Activated CD8-positive, alpha-beta T cell treated with anti-CD3 and anti-CD28 coated beads for 36 hours (primary cell): ENCODE measurements around the gene LRIG1. TPM values are rescaled to one million over a fixed set of nuclear protein-coding genes. Genes with fewer than 3 reads are reported as not detected.

Experiments
- ATAC-seq: fragments of 200-7000 bp; cut with Tn5 transposase; one replicate; pipeline ENCODE4 v1.10.0; 2021; ENCODE audit warnings: mild to moderate bottlenecking, moderate library complexity
- CTCF ChIA-PET: fragments of 350-600 bp; sonication (Branson Sonifier 250); formaldehyde crosslinking; loops from one replicate; lab custom pipeline; 2021; ENCODE audit warnings: antibody characterized with exemption; lab: Charles Lee
- POLR2A ChIA-PET: fragments of 350-600 bp; sonication (Branson Sonifier 250); formaldehyde crosslinking; loops from one replicate; lab custom pipeline; 2021; ENCODE audit warnings: antibody characterized with exemption; lab: Charles Lee
- DNase-seq: peaks from one replicate; pipeline ENCODE4 v3.0.0-alpha.2; 2020
- H3K27ac Mint-ChIP-seq: one replicate; pipeline ENCODE4 v1.8.0; 2021; ENCODE audit warnings: mild to moderate bottlenecking, mixed read lengths
- H3K27me3 Mint-ChIP-seq: one replicate; pipeline ENCODE4 v1.8.0; 2021; ENCODE audit warnings: mixed read lengths
- H3K36me3 Mint-ChIP-seq: one replicate; pipeline ENCODE4 v1.8.0; 2021; ENCODE audit warnings: low read depth, mixed read lengths
- H3K4me1 Mint-ChIP-seq: one replicate; pipeline ENCODE4 v1.8.0; 2021; ENCODE audit warnings: low read depth, mixed read lengths
- H3K4me3 Mint-ChIP-seq: one replicate; pipeline ENCODE4 v1.8.0; 2021; ENCODE audit warnings: mild to moderate bottlenecking, moderate library complexity, mixed read lengths
- H3K9me3 Mint-ChIP-seq: one replicate; pipeline ENCODE4 v1.8.0; 2021; ENCODE audit warnings: mixed read lengths
- intact Hi-C: fragments of 100-400 bp; cut with micrococcal nuclease; formaldehyde crosslinking; loops from one replicate; pipeline ENCODE4 v1.10.0; 2022
- total RNA-seq, 2 experiments: library from RNA; stranded (reverse); gene quantifications; one replicate each; pipeline ENCODE4 v1.2.3, GENCODE V29; 2021
- TF ChIP-seq, protein P1 (sequence below): fragments of 200-600 bp; IDR thresholded peaks from one replicate; pipeline ENCODE4 v1.8.0; 2022; ENCODE audit warnings: antibody characterized with exemption, mild to moderate bottlenecking

Gene LRIG1
- total RNA-seq, 2 experiments from 2014 or later: 12.7 to 13.0 TPM

GRCh38 chr3:66363148-66363547 lies 137.7 kb downstream of the LRIG1 start:
- H3K4me3 Mint-ChIP-seq: no peak overlapping the region
- no peak for ATAC-seq
- POLR2A ChIA-PET: no interaction called here
- CTCF ChIA-PET: interaction anchor here (0.6 kb wide), 1 partner anchor 30 kb away, joined by 3 read pairs; no protein-coding TSS in a partner anchor
- no peaks in the 10 kb centered on the region for H3K4me1 Mint-ChIP-seq
- H3K36me3 Mint-ChIP-seq: peaks cover 10% of the 10 kb centered on the region
- no peaks in the 10 kb centered on the region for H3K9me3 Mint-ChIP-seq
- H3K27me3 Mint-ChIP-seq: no peaks in the 10 kb centered on the region
- intact Hi-C loops: no loop called here
- H3K27ac Mint-ChIP-seq: no peak overlapping the region
- DNase-seq: no peak
- TF ChIP-seq, protein P1, sequence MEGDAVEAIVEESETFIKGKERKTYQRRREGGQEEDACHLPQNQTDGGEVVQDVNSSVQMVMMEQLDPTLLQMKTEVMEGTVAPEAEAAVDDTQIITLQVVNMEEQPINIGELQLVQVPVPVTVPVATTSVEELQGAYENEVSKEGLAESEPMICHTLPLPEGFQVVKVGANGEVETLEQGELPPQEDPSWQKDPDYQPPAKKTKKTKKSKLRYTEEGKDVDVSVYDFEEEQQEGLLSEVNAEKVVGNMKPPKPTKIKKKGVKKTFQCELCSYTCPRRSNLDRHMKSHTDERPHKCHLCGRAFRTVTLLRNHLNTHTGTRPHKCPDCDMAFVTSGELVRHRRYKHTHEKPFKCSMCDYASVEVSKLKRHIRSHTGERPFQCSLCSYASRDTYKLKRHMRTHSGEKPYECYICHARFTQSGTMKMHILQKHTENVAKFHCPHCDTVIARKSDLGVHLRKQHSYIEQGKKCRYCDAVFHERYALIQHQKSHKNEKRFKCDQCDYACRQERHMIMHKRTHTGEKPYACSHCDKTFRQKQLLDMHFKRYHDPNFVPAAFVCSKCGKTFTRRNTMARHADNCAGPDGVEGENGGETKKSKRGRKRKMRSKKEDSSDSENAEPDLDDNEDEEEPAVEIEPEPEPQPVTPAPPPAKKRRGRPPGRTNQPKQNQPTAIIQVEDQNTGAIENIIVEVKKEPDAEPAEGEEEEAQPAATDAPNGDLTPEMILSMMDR: no peak

- intact Hi-C loops: no loop called here
- ATAC-seq: no peak
- CTCF ChIA-PET: interaction anchor here (1.1 kb wide), 1 partner anchor 108 kb away, joined by 3 read pairs; no protein-coding TSS in a partner anchor
Measured at GRCh38 chr3:66362541-66362941, 138.3 kb downstream of the LRIG1 start.

GRCh38 chr3:66361356-66361755 lies 139.5 kb downstream of the LRIG1 start:
- Mint-ChIP-seq H3K4me3 (no peak overlapping the region), H3K36me3 (peaks cover 10% of the 10 kb centered on the region), H3K9me3 (no peaks in the 10 kb centered on the region), H3K4me1 (no peaks in the 10 kb centered on the region), H3K27ac (no peak overlapping the region), H3K27me3 (no peaks in the 10 kb centered on the region)
- TF ChIP-seq, protein P1: no peak
- POLR2A ChIA-PET: no interaction called here
- intact Hi-C loops: no loop called here
- ATAC-seq (no peak), DNase-seq (no peak)
- CTCF ChIA-PET: no interaction called here

More at GRCh38 chr3:66362541-66362941, 138.3 kb downstream of the LRIG1 start:
- POLR2A ChIA-PET: no interaction called here
- TF ChIP-seq, protein P1: no peak
- peaks cover 10% of the 10 kb centered on the region for H3K36me3 Mint-ChIP-seq
- no peaks in the 10 kb centered on the region for H3K4me1 Mint-ChIP-seq
- no peaks in the 10 kb centered on the region for H3K9me3 Mint-ChIP-seq
- H3K27me3 Mint-ChIP-seq: no peaks in the 10 kb centered on the region
- DNase-seq: no peak
- H3K27ac Mint-ChIP-seq: no peak overlapping the region
- H3K4me3 Mint-ChIP-seq: no peak overlapping the region

GRCh38 chr3:66355997-66356396 lies 144.8 kb downstream of the LRIG1 start:
- no peak for ATAC-seq
- intact Hi-C loops: no loop called here

DNA sequence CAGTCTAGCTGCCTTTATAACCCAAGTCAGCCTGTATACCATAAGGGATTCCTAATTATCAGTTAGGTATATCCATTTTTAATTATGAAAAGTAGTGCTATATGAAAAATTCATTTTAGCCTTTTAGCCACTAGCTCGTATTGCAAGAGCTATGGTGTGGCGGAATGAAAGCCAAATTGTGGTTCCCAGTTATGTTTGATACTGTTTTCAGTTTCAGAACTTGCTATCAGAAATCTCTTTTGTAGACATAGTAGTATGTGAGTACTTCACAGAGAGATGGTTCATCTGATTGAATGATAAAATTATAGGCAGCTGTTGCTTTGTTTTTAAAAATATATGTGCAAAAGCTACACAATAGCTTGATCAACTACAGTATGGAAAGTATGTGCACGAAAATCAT lies 145.4 kb downstream of the LRIG1 start:
- POLR2A ChIA-PET: interaction anchor here (1.6 kb wide), 1 partner anchor 49 kb away, joined by 3 read pairs; no protein-coding TSS in a partner anchor
- DNase-seq: peak; percentile 24
- Mint-ChIP-seq H3K4me3 (no peak overlapping the region), H3K4me1 (peaks cover 10% of the 10 kb centered on the region), H3K27ac (no peak overlapping the region), H3K36me3 (peaks cover 4% of the 10 kb centered on the region), H3K9me3 (no peaks in the 10 kb centered on the region), H3K27me3 (no peaks in the 10 kb centered on the region)
- CTCF ChIA-PET: interaction anchor here (1.3 to 2.1 kb wide), 4 partner anchors 16 to 58 kb away, joined by 3 to 9 read pairs (median 5); no protein-coding TSS in a partner anchor
- intact Hi-C loops: no loop called here
- TF ChIP-seq, protein P1: no peak
- ATAC-seq: peak; percentile 39

More at GRCh38 chr3:66355997-66356396, 144.8 kb downstream of the LRIG1 start:
- Mint-ChIP-seq H3K27me3 (no peaks in the 10 kb centered on the region), H3K9me3 (no peaks in the 10 kb centered on the region), H3K36me3 (peaks cover 6% of the 10 kb centered on the region), H3K4me1 (peaks cover 10% of the 10 kb centered on the region), H3K27ac (no peak overlapping the region), H3K4me3 (no peak overlapping the region)
- TF ChIP-seq, protein P1: no peak
- ChIA-PET POLR2A (no interaction called here), CTCF (interaction anchor here (1.5 to 2.1 kb wide), 3 partner anchors 15 to 21 kb away, joined by 3 to 9 read pairs (median 7); no protein-coding TSS in a partner anchor)
- DNase-seq: no peak
